Transverse colon (tissue), 4 donors: ENCODE results near the gene HSD17B13. TPM values are rescaled to one million over a fixed set of nuclear protein-coding genes. Genes with fewer than 3 reads are reported as not detected.

Experiments
- DNase-seq: peaks from one replicate; pipeline ENCODE4 v3.0.0-alpha.2; 2019
- H3K27ac ChIP-seq, 4 donors: fragments of 200-600 bp; sonication (generic); 2 replicates each; pipeline ENCODE4 v1.5.1; 2016 to 2018; ENCODE audit warnings: inconsistent platforms in 4 of 4
- H3K27me3 ChIP-seq: fragments of 200-600 bp; sonication (generic); 2 replicates; pipeline ENCODE4 v1.5.1; 2017; ENCODE audit warnings: inconsistent platforms
- H3K36me3 ChIP-seq, 4 donors: fragments of 200-600 bp; sonication (generic); 2 replicates each; pipeline ENCODE4 v1.5.1; 2017 to 2019; ENCODE audit warnings: inconsistent platforms in 4 of 4
- H3K4me1 ChIP-seq, 4 donors: fragments of 200-600 bp; sonication (generic); 2 replicates each; pipeline ENCODE4 v1.5.1; 2017 to 2020; ENCODE audit warnings: inconsistent platforms in 4 of 4
- H3K4me3 ChIP-seq, 4 donors: fragments of 200-600 bp; sonication (generic); 1 replicate in 1 of 4; 2 replicates in 3 of 4; pipeline versions ENCODE4 v1.5.1 to v1.6.1; 2017 to 2019; ENCODE audit warnings: inconsistent platforms in 4 of 4
- H3K9me3 ChIP-seq, 2 donors: fragments of 200-600 bp; sonication (generic); 2 replicates each; pipeline ENCODE4 v1.5.1; 2017 to 2019; ENCODE audit warnings: inconsistent platforms in 2 of 2
- EP300 ChIP-seq: sonication (generic); formaldehyde crosslinking; IDR thresholded peaks from one replicate; pipeline ENCODE4 v1.6.1; 2017; ENCODE audit warnings: antibody characterized with exemption, low read depth
- POLR2A ChIP-seq: fragments of 450-650 bp; IDR thresholded peaks from one replicate; pipeline ENCODE4 v1.6.1; 2016; ENCODE audit warnings: antibody characterized with exemption, mild to moderate bottlenecking, moderate library complexity
- POLR2AphosphoS5 ChIP-seq, 3 donors: sonication (generic); formaldehyde crosslinking; IDR thresholded peaks; one replicate each; pipeline ENCODE4 v1.6.1; 2016; ENCODE audit warnings: antibody characterized with exemption in 3 of 3
- WGBS, 2 donors: methylation state at CpG; one replicate each; pipeline ENCODE4 v1.1.5; 2018; ENCODE audit warnings: low coverage in 1 of 2; 5-methylcytosine and 5-hydroxymethylcytosine counted together
- in situ Hi-C, 4 donors: fragments of 200-750 bp; cut with MboI; loops; one replicate each; pipeline versions ENCODE4 v1.15.0 to v1.15.1; 2017; ENCODE audit warnings: low sequenced_read_pairs in 3 of 4, low pct_ligation_motif_present in 1 of 4, low pct_unique_long_range_greater_than_20kb in 1 of 4
- intact Hi-C: fragments of 100-400 bp; cut with DNase I; formaldehyde crosslinking; loops from one replicate; pipeline ENCODE4 v1.15.1; 2023; ENCODE audit warnings: low total_unique reads
- total RNA-seq, 4 donors: library from RNA; depleted of rRNA; stranded (reverse); fragments of >200 nt; gene quantifications; one replicate each; pipeline ENCODE4 v1.1.0, GENCODE V29; 2016
- TF ChIP-seq, protein P1 (sequence below), 5 experiments: fragments of 200-600 bp in 3 of 5; fragments of 450-650 bp in 2 of 5; sonication (generic) in 3 of 5; IDR thresholded peaks; 1 replicate in 2 of 5; 2 replicates in 3 of 5; pipeline ENCODE4 v1.5.1; 2016 to 2017; ENCODE audit warnings: antibody characterized with exemption in 5 of 5, inconsistent platforms in 3 of 5, mild to moderate bottlenecking in 2 of 5, moderate library complexity in 1 of 5

HSD17B13 gene, protein sequence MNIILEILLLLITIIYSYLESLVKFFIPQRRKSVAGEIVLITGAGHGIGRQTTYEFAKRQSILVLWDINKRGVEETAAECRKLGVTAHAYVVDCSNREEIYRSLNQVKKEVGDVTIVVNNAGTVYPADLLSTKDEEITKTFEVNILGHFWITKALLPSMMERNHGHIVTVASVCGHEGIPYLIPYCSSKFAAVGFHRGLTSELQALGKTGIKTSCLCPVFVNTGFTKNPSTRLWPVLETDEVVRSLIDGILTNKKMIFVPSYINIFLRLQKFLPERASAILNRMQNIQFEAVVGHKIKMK
- 1 to 10 TPM in 2 of 4 donors, not detected in 2; 1.1 to 1.9 TPM for total RNA-seq

DNA sequence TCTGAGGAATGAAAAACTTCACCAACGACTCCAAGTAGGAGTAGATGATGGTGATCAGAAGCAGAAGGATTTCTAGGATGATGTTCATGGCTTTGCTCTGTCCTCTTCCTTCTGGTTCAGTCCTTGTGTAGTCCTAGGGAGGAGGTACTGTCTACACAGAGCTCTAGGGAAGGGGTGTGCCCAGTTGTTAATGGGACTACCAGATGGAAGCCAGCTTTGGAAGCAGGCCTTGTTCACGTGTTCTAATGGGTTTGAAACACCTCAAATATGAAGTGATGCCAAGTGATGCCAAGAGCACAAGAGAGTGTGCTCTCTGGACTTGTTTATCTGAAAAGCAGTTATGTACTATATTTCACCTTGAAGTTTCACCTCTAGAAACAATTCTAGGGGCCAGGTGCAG, at the start of gene HSD17B13:
Gene HSD17B13, minus strand, starts transcription at position 129 of the 400 bp plus-strand sequence. Its CDS starts 41 bp downstream, at position 88.
- TF ChIP-seq EP300 (no peak), POLR2AphosphoS5 (IDR thresholded peaks at IDR 0.05) (no peak), POLR2A (no peak)
- TF ChIP-seq, protein P1, sequence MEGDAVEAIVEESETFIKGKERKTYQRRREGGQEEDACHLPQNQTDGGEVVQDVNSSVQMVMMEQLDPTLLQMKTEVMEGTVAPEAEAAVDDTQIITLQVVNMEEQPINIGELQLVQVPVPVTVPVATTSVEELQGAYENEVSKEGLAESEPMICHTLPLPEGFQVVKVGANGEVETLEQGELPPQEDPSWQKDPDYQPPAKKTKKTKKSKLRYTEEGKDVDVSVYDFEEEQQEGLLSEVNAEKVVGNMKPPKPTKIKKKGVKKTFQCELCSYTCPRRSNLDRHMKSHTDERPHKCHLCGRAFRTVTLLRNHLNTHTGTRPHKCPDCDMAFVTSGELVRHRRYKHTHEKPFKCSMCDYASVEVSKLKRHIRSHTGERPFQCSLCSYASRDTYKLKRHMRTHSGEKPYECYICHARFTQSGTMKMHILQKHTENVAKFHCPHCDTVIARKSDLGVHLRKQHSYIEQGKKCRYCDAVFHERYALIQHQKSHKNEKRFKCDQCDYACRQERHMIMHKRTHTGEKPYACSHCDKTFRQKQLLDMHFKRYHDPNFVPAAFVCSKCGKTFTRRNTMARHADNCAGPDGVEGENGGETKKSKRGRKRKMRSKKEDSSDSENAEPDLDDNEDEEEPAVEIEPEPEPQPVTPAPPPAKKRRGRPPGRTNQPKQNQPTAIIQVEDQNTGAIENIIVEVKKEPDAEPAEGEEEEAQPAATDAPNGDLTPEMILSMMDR (IDR thresholded peaks at IDR 0.05) = no peak
- 20 to 44% methylated on average over 1 to 2 of the region's 2 CpGs for WGBS, 2 donors
- Histone ChIP-seq H3K27ac (peak within 1 kb of the TSS in 1 of 4 donors; percentile 18), H3K4me3 (no peak within 1 kb of the TSS), H3K9me3 (no peaks in the 10 kb centered on the region), H3K4me1 (peaks cover 0 to 6% (median 2%) of the 10 kb centered on the region in 4 donors), H3K36me3 (no peaks in the 10 kb centered on the region), H3K27me3 (no peaks in the 10 kb centered on the region)
- no peak for DNase-seq
- intact Hi-C loops = no loop called here
- in situ Hi-C loops = no loop called here

DNA sequence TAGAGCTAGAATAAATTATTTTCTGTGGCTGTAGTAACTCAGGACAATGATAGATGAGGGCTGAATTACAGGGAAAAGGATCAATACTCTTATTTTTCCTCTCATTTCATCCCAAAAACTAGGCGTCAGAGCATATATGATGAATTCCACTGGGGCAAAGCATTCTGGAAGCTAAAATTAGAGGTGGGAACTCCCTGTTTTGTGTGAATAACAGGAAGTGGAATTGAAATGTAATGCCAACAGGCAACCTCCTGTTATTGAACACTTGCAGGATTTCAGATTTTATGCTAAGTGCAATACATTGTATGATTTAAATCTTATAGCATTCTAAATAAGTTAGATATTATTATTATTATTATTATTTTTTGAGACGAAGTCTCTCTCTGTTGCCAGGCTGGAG, 47.4 kb upstream of the HSD17B13 start:
- no peaks in the 10 kb centered on the region for H3K9me3 ChIP-seq
- TF ChIP-seq EP300 = no peak
- TF ChIP-seq, protein P1 (IDR thresholded peaks at IDR 0.05) = no peak
- no peak for TF ChIP-seq POLR2A
- no peak for TF ChIP-seq POLR2AphosphoS5 (IDR thresholded peaks at IDR 0.05)
- intact Hi-C loops = no loop called here
- no peak overlapping the region for H3K27ac ChIP-seq
- in situ Hi-C loops = loop anchor here in 3 of 4 donors (5.0 to 25.0 kb wide), 4 partner anchors 85 to 467 kb away; partner anchors contain the start of gene MEPE (in 1 of the 3)
- no peaks in the 10 kb centered on the region for H3K27me3 ChIP-seq
- H3K36me3 ChIP-seq = peaks cover 0 to 84% (median 37%) of the 10 kb centered on the region in 4 donors
- 90 to 93% methylated on average over 2 of the region's 2 CpGs for WGBS, 2 donors
- no peak overlapping the region for H3K4me3 ChIP-seq
- H3K4me1 ChIP-seq = no peaks in the 10 kb centered on the region
- no peak for DNase-seq

DNA sequence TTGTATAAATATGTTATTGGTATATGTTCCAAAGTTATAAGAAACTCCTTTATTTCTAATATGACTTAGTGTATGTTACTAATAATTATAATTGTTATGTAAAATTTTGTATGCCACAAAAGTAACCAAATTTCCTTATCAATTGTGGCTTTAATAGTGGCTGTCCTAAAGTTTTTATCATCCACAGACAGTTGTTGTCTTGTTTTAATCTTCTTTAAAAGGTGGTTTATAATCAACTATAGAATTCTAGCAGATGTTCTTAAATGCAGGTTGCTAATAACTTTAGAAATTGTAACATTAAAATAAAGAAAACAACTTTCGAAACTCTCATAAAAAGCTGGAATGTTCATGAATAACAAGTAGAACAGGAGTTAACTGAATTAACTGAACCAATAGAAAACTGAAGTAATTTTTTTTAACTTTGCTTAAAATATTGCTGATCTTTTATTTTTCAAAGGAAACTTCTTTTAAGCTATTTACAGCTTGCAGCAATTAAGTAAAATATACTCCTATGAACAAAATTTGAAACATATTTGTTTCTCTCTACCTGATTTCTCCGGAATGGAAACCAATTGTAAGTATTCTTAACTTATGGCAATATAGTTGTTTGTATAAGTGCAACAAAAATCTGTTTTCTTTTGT, 44.0 kb upstream of the HSD17B13 start:
- Histone ChIP-seq H3K4me1 (no peaks in the 10 kb centered on the region), H3K36me3 (peaks cover 0 to 83% (median 39%) of the 10 kb centered on the region in 4 donors), H3K27ac (no peak overlapping the region), H3K4me3 (no peak overlapping the region), H3K27me3 (no peaks in the 10 kb centered on the region), H3K9me3 (no peaks in the 10 kb centered on the region)
- TF ChIP-seq, protein P1 (IDR thresholded peaks at IDR 0.05) = no peak
- TF ChIP-seq POLR2A (no peak), EP300 (no peak), POLR2AphosphoS5 (IDR thresholded peaks at IDR 0.05) (no peak)
- in situ Hi-C loops = loop anchor here in 1 of 4 donors (25.0 kb wide), 1 partner anchor 471 kb away; the partner anchor contains the start of gene MEPE
- 87 to 93% methylated on average over 2 of the region's 2 CpGs for WGBS, 2 donors
- no peak for DNase-seq
- intact Hi-C loops = no loop called here

DNA sequence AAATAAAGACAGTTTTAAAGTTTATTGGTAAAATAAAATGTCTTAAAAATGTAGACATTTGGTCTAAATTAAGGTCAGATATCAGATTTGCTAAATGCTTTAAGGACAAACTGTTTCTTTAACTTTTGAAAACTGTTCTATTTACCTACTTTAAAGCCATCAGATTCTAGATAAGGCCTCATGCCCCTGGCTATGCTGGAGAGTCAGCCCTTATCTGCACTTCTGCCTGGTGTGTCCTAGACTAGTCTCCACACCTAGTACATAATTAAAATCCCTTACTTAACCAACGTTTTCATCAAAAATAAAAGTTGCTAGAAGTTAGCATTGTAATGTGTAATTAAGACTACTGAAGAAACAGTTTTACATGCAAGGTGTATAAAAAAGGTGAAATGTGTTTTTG, 42.7 kb upstream of the HSD17B13 start:
- TF ChIP-seq POLR2AphosphoS5 (IDR thresholded peaks at IDR 0.05) (no peak), EP300 (no peak), POLR2A (no peak)
- TF ChIP-seq, protein P1 (IDR thresholded peaks at IDR 0.05) = no peak
- in situ Hi-C loops = loop anchor here in 1 of 4 donors (25.0 kb wide), 1 partner anchor 472 kb away; the partner anchor contains the start of gene MEPE
- no peaks in the 10 kb centered on the region for H3K9me3 ChIP-seq
- WGBS, 2 donors = 50 to 58% methylated on average over 1 of the region's 1 CpG
- no peaks in the 10 kb centered on the region for H3K4me1 ChIP-seq
- no peak overlapping the region for H3K27ac ChIP-seq
- intact Hi-C loops = no loop called here
- H3K27me3 ChIP-seq = no peaks in the 10 kb centered on the region
- H3K4me3 ChIP-seq = no peak overlapping the region
- H3K36me3 ChIP-seq = peaks cover 0 to 78% (median 35%) of the 10 kb centered on the region in 4 donors
- no peak for DNase-seq
